Measurements from ENCODE around the gene GSTK1. TPM values are rescaled to one million over a fixed set of nuclear protein-coding genes. Genes with fewer than 3 reads are reported as not detected.
A peak's percentile ranks its signal among the peaks of the same experiment; 100 is the strongest.

Gene GSTK1
- total RNA-seq, 1 experiment from 2014 or later: 79.9 TPM

DNA sequence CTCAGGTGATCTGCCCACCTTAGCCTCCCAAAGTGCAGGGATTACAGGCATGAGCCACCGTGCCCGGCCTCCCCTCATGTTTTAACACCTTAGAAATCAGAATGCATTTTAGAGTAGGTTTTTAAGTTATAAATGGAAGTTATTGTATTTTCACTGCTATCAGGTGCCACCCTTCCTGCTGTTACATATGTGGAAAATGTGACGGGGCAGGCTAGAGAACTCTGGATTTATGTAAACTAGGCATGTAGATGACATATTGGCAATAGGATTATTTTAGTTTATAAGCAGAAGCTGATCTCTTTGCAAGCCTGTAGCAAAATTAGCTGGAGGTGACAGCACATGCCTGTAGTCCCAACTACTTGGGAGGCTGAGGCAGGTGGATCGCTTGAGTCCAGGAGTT, 27.1 kb downstream of the GSTK1 start:
- peaks cover 39% of the 10 kb centered on the region for H3K36me3 Mint-ChIP-seq (ENCODE audit: insufficient read depth, unreplicated experiment)
- H3K4me1 Mint-ChIP-seq (ENCODE audit: insufficient read depth, unreplicated experiment): peaks cover 33% of the 10 kb centered on the region
- no TSS peak for BruUV-seq (replicated peaks)
- DNase-seq (ENCODE audit: unreplicated experiment): no peak
- H3K4me3 Mint-ChIP-seq (ENCODE audit: unreplicated experiment): peak overlapping the region; percentile 98
- ChIA-PET POLR2A (interaction anchor here (0.9 to 2.5 kb wide), 3 partner anchors 12 to 27 kb away, joined by 3 to 10 read pairs (median 6); partner anchors contain the start of gene GSTK1), CTCF (interaction anchor here (0.9 to 5.0 kb wide), 4 partner anchors 10 to 277 kb away, joined by 4 to 35 read pairs (median 16); no protein-coding TSS in a partner anchor)
- no peaks in the 10 kb centered on the region for H3K9me3 Mint-ChIP-seq (ENCODE audit: unreplicated experiment)
- intact Hi-C loops (cut with micrococcal nuclease): no loop called here
- H3K27ac Mint-ChIP-seq (ENCODE audit: low read depth, unreplicated experiment): no peak overlapping the region
- TF ChIP-seq, protein P1, sequence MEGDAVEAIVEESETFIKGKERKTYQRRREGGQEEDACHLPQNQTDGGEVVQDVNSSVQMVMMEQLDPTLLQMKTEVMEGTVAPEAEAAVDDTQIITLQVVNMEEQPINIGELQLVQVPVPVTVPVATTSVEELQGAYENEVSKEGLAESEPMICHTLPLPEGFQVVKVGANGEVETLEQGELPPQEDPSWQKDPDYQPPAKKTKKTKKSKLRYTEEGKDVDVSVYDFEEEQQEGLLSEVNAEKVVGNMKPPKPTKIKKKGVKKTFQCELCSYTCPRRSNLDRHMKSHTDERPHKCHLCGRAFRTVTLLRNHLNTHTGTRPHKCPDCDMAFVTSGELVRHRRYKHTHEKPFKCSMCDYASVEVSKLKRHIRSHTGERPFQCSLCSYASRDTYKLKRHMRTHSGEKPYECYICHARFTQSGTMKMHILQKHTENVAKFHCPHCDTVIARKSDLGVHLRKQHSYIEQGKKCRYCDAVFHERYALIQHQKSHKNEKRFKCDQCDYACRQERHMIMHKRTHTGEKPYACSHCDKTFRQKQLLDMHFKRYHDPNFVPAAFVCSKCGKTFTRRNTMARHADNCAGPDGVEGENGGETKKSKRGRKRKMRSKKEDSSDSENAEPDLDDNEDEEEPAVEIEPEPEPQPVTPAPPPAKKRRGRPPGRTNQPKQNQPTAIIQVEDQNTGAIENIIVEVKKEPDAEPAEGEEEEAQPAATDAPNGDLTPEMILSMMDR (IDR thresholded peaks at IDR 0.05; ENCODE audit: unreplicated experiment): no peak
- no peaks in the 10 kb centered on the region for H3K27me3 Mint-ChIP-seq (ENCODE audit: insufficient read depth, unreplicated experiment)

DNA sequence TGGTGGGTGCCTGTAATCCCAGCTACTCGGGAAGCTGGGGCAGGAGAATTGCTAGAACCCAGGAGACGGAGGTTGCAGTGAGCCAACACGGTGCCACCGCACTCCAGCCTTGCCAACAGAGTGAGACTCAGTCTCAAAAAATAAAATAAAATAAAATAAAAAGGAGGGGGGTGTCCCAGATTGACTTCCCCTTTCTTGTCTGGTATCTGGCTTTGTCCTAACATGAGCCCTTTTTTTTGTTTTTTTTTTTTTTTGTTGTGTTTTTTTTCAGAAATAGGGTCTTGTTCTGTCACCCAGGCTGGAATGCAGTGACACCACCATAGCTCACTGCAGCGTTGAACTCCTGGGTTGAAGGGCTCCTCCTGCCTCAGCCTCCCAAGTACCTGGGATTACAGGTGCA, 29.6 kb downstream of the GSTK1 start:
- TF ChIP-seq, protein P1 (IDR thresholded peaks at IDR 0.05; ENCODE audit: unreplicated experiment): no peak
- H3K36me3 Mint-ChIP-seq (ENCODE audit: insufficient read depth, unreplicated experiment): peaks cover 65% of the 10 kb centered on the region
- POLR2A ChIA-PET: interaction anchor here (0.6 kb wide), 1 partner anchor 88 kb away, joined by 3 read pairs; no protein-coding TSS in a partner anchor

DNA sequence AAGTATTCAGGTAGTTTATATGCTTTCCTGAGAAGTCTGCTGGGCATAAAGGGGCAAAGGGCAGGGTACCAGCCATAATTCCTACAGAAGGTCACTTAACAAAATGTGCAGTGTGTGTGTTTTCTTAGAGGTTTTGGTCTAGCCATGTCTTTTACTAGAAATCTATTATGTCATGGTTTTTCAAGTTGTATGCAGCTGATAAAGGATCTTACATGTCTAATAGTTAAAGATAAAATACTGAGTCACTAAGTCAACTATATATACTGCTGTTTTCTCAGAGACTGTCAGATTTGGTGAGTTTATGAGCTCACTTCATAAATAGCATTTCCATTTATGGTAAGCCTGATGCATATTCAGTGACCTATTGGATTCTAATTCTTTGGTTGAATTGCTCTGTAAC, 32.6 kb downstream of the GSTK1 start:
- H3K36me3 Mint-ChIP-seq (ENCODE audit: insufficient read depth, unreplicated experiment): peaks cover 86% of the 10 kb centered on the region
- no peak for DNase-seq (ENCODE audit: unreplicated experiment)
- no peak overlapping the region for H3K4me3 Mint-ChIP-seq (ENCODE audit: unreplicated experiment)
- TF ChIP-seq, protein P1 (IDR thresholded peaks at IDR 0.05; ENCODE audit: unreplicated experiment): no peak
- no TSS peak for BruUV-seq (replicated peaks)
- POLR2A ChIA-PET: interaction anchor here (0.6 to 1.2 kb wide), 4 partner anchors 9 to 482 kb away, joined by 3 to 4 read pairs (median 3); no protein-coding TSS in a partner anchor
- intact Hi-C loops (cut with micrococcal nuclease): no loop called here
- H3K27me3 Mint-ChIP-seq (ENCODE audit: insufficient read depth, unreplicated experiment): no peaks in the 10 kb centered on the region
- CTCF ChIA-PET: interaction anchor here (0.6 to 3.6 kb wide), 3 partner anchors 10 to 107 kb away, joined by 8 to 24 read pairs (median 13); no protein-coding TSS in a partner anchor
- peaks cover 20% of the 10 kb centered on the region for H3K4me1 Mint-ChIP-seq (ENCODE audit: insufficient read depth, unreplicated experiment)
- no peaks in the 10 kb centered on the region for H3K9me3 Mint-ChIP-seq (ENCODE audit: unreplicated experiment)
- H3K27ac Mint-ChIP-seq (ENCODE audit: low read depth, unreplicated experiment): no peak overlapping the region

More for the DNA sequence above, 29.6 kb downstream of the GSTK1 start:
- CTCF ChIA-PET: interaction anchor here (0.6 to 5.0 kb wide), 6 partner anchors 10 to 53 kb away, joined by 3 to 35 read pairs (median 5); no protein-coding TSS in a partner anchor
- H3K9me3 Mint-ChIP-seq (ENCODE audit: unreplicated experiment): no peaks in the 10 kb centered on the region
- no peaks in the 10 kb centered on the region for H3K27me3 Mint-ChIP-seq (ENCODE audit: insufficient read depth, unreplicated experiment)
- H3K4me1 Mint-ChIP-seq (ENCODE audit: insufficient read depth, unreplicated experiment): peaks cover 36% of the 10 kb centered on the region
- H3K4me3 Mint-ChIP-seq (ENCODE audit: unreplicated experiment): no peak overlapping the region
- BruUV-seq (replicated peaks): no TSS peak
- intact Hi-C loops (cut with micrococcal nuclease): no loop called here
- no peak for DNase-seq (ENCODE audit: unreplicated experiment)
- no peak overlapping the region for H3K27ac Mint-ChIP-seq (ENCODE audit: low read depth, unreplicated experiment)

DNA sequence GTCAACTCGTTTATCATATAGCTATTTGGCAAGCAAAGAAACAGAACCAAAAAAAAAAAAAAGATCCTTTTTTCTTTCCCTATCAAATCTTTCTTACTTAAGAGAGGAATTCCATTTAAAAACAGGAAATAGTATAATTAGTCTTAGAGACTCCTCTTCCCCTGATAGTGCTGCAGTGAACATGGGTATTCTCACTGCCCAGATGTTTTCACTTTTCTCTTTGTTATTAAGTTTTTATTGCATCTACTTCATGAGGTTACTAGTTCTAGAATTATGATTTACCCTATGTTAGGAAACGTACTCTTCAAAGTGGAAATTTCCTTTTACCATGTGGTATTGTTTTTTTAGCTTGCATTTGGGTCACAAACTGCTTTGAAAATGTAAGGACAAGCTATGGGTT, 33.4 kb downstream of the GSTK1 start:
- intact Hi-C loops (cut with micrococcal nuclease): no loop called here
- BruUV-seq (replicated peaks): no TSS peak
- H3K4me1 Mint-ChIP-seq (ENCODE audit: insufficient read depth, unreplicated experiment): peaks cover 13% of the 10 kb centered on the region
- H3K36me3 Mint-ChIP-seq (ENCODE audit: insufficient read depth, unreplicated experiment): peaks cover 88% of the 10 kb centered on the region
- no peak for DNase-seq (ENCODE audit: unreplicated experiment)
- H3K27ac Mint-ChIP-seq (ENCODE audit: low read depth, unreplicated experiment): no peak overlapping the region
- ChIA-PET CTCF (interaction anchor here (1.0 to 3.6 kb wide), 3 partner anchors 9 to 111 kb away, joined by 3 to 24 read pairs (median 13); no protein-coding TSS in a partner anchor), POLR2A (interaction anchor here (0.9 to 1.2 kb wide), 2 partner anchors 8 to 22 kb away, joined by 3 to 4 read pairs; partner anchors contain the start of gene CASP2)
- H3K27me3 Mint-ChIP-seq (ENCODE audit: insufficient read depth, unreplicated experiment): no peaks in the 10 kb centered on the region
- TF ChIP-seq, protein P1 (IDR thresholded peaks at IDR 0.05; ENCODE audit: unreplicated experiment): no peak
- H3K9me3 Mint-ChIP-seq (ENCODE audit: unreplicated experiment): no peaks in the 10 kb centered on the region
- H3K4me3 Mint-ChIP-seq (ENCODE audit: unreplicated experiment): no peak overlapping the region

All from MCF 10A (cell line).